ENCODE data around the gene GRK4.

The GRK4 gene

GRCh38 chr4:3009422-3009821 is 46.1 kb downstream of the GRK4 start:
- in situ Hi-C loops (cut with HindIII; ENCODE audit: low sequenced_read_pairs), result no loop called here

GRCh38 chr4:3010577-3010976 is 47.2 kb downstream of the GRK4 start:
- in situ Hi-C loops (cut with HindIII; ENCODE audit: low sequenced_read_pairs), result no loop called here

GRCh38 chr4:3010998-3011397 is 47.6 kb downstream of the GRK4 start:
- in situ Hi-C loops (cut with HindIII; ENCODE audit: low sequenced_read_pairs), result no loop called here

GRCh38 chr4:3011456-3012220 is 48.3 kb downstream of the GRK4 start:
- in situ Hi-C loops (cut with HindIII; ENCODE audit: low sequenced_read_pairs), result no loop called here

GRCh38 chr4:3013323-3013722 is 50.0 kb downstream of the GRK4 start:
- in situ Hi-C loops (cut with HindIII; ENCODE audit: low sequenced_read_pairs), result no loop called here

- in situ Hi-C loops (cut with HindIII; ENCODE audit: low sequenced_read_pairs), result no loop called here
Measured at GRCh38 chr4:3013839-3014350, 50.5 kb downstream of the GRK4 start.

GRCh38 chr4:3016961-3017360 is 53.6 kb downstream of the GRK4 start:
- in situ Hi-C loops (cut with HindIII; ENCODE audit: low sequenced_read_pairs), result no loop called here

GRCh38 chr4:3017504-3017903 is 54.1 kb downstream of the GRK4 start:
- in situ Hi-C loops (cut with HindIII; ENCODE audit: low sequenced_read_pairs), result no loop called here

- in situ Hi-C loops (cut with HindIII; ENCODE audit: low sequenced_read_pairs), result no loop called here
Measured at GRCh38 chr4:3019145-3019846, 55.9 kb downstream of the GRK4 start.

- in situ Hi-C loops (cut with HindIII; ENCODE audit: low sequenced_read_pairs), result no loop called here
Measured at GRCh38 chr4:3021127-3021526, 57.8 kb downstream of the GRK4 start.

- in situ Hi-C loops (cut with HindIII; ENCODE audit: low sequenced_read_pairs), result no loop called here
Measured at GRCh38 chr4:3021627-3022026, 58.3 kb downstream of the GRK4 start.

- in situ Hi-C loops (cut with HindIII; ENCODE audit: low sequenced_read_pairs), result no loop called here
Measured at GRCh38 chr4:3022112-3022511, 58.7 kb downstream of the GRK4 start.

- in situ Hi-C loops (cut with HindIII; ENCODE audit: low sequenced_read_pairs), result no loop called here
Measured at GRCh38 chr4:3022651-3023050, 59.3 kb downstream of the GRK4 start.

GRCh38 chr4:3025881-3026280 is 62.5 kb downstream of the GRK4 start:
- in situ Hi-C loops (cut with HindIII; ENCODE audit: low sequenced_read_pairs), result no loop called here

GRCh38 chr4:3026540-3026939 is 63.2 kb downstream of the GRK4 start:
- in situ Hi-C loops (cut with HindIII; ENCODE audit: low sequenced_read_pairs), result no loop called here

GRCh38 chr4:3029464-3029863 is 66.1 kb downstream of the GRK4 start:
- in situ Hi-C loops (cut with HindIII; ENCODE audit: low sequenced_read_pairs), result no loop called here

GRCh38 chr4:3030566-3031356 is 67.4 kb downstream of the GRK4 start:
- in situ Hi-C loops (cut with HindIII; ENCODE audit: low sequenced_read_pairs), result loop anchor here (5.0 kb wide), 1 partner anchor 38 kb away; no protein-coding TSS in a partner anchor

- in situ Hi-C loops (cut with HindIII; ENCODE audit: low sequenced_read_pairs), result loop anchor here (5.0 kb wide), 1 partner anchor 39 kb away; no protein-coding TSS in a partner anchor
Measured at GRCh38 chr4:3031357-3032082, 68.1 kb downstream of the GRK4 start.

- in situ Hi-C loops (cut with HindIII; ENCODE audit: low sequenced_read_pairs), result loop anchor here (5.0 kb wide), 1 partner anchor 42 kb away; no protein-coding TSS in a partner anchor
Measured at GRCh38 chr4:3034231-3034630, 70.9 kb downstream of the GRK4 start.

- in situ Hi-C loops (cut with HindIII; ENCODE audit: low sequenced_read_pairs), result no loop called here
Measured at GRCh38 chr4:3035249-3035648, 71.9 kb downstream of the GRK4 start.

- in situ Hi-C loops (cut with HindIII; ENCODE audit: low sequenced_read_pairs), result no loop called here
Measured at GRCh38 chr4:3035674-3036073, 72.3 kb downstream of the GRK4 start.
